Prostate gland (tissue), 2 donors: ENCODE measurements around the gene PPP1R14B. TPM values are rescaled to one million over a fixed set of nuclear protein-coding genes. Genes with fewer than 3 reads are reported as not detected.

Experiments
- DNase-seq: peaks from one replicate; pipeline ENCODE4 v3.0.0-alpha.2; 2019; ENCODE audit warnings: low spot score
- H3K27ac ChIP-seq, 2 donors: fragments of 200-600 bp; sonication (generic); 2 replicates each; pipeline ENCODE4 v1.5.1; 2017 to 2019
- H3K27me3 ChIP-seq: fragments of 200-600 bp; sonication (generic); replicated peaks from 2 replicates; pipeline ENCODE4 v1.5.1; 2019; ENCODE audit not compliant: insufficient read depth
- H3K36me3 ChIP-seq, 2 donors: fragments of 200-600 bp; sonication (generic); 1 replicate in 1 of 2; 2 replicates in 1 of 2; pipeline versions ENCODE4 v1.5.1 to v1.8.1; 2017 to 2019
- H3K4me1 ChIP-seq: fragments of 200-600 bp; sonication (generic); replicated peaks from 2 replicates; pipeline ENCODE4 v1.5.1; 2019
- H3K4me3 ChIP-seq, 2 donors: fragments of 200-600 bp; sonication (generic); 2 replicates each; pipeline ENCODE4 v1.5.1; 2017 to 2019
- H3K9me3 ChIP-seq: fragments of 200-600 bp; sonication (generic); 2 replicates; pipeline ENCODE4 v1.5.1; 2017
- CTCF ChIP-seq, 4 experiments: fragments of 200-600 bp in 2 of 4; fragments of 450-650 bp in 2 of 4; sonication (generic) in 2 of 4; IDR thresholded peaks; 1 replicate in 3 of 4; 2 replicates in 1 of 4; pipeline ENCODE4 v1.5.1; 2016 to 2019; ENCODE audit warnings: antibody characterized with exemption in 4 of 4, mild to moderate bottlenecking in 2 of 4, moderate library complexity in 2 of 4
- POLR2A ChIP-seq: fragments of 450-650 bp; IDR thresholded peaks from one replicate; pipeline ENCODE4 v1.6.1; 2016; ENCODE audit warnings: antibody characterized with exemption, mild to moderate bottlenecking
- POLR2AphosphoS5 ChIP-seq: sonication (generic); formaldehyde crosslinking; IDR thresholded peaks from one replicate; pipeline ENCODE4 v1.6.1; 2017; ENCODE audit warnings: antibody characterized with exemption
- WGBS: methylation state at CpG from one replicate; pipeline ENCODE4 v1.1.5; 2018; 5-methylcytosine and 5-hydroxymethylcytosine counted together
- intact Hi-C: fragments of 100-400 bp; cut with DNase I; formaldehyde crosslinking; loops from one replicate; pipeline ENCODE4 v1.14.2; 2022
- total RNA-seq, 2 donors: library from RNA; depleted of rRNA; stranded (reverse); fragments of >200 nt; gene quantifications; one replicate each; pipeline ENCODE4 v1.1.0, GENCODE V29; 2016

PPP1R14B gene
- total RNA-seq, 2 donors from 2014 or later: 60.5 to 69.3 TPM

GRCh38 chr11:64285885-64286800 lies 39.4 kb upstream of the PPP1R14B start:
- intact Hi-C loops: no loop called here
- 23% methylated on average over 40 of the region's 40 CpGs for WGBS
- peaks cover 7% of the 10 kb centered on the region for H3K4me1 ChIP-seq
- H3K4me3 ChIP-seq: peak overlapping the region; percentile 71 to 80
- no peaks in the 10 kb centered on the region for H3K36me3 ChIP-seq
- peak overlapping the region; percentile 97 to 98 for H3K27ac ChIP-seq
- DNase-seq: no peak
- no peaks in the 10 kb centered on the region for H3K9me3 ChIP-seq
- TF ChIP-seq CTCF (IDR thresholded peaks at IDR 0.05) (no peak), POLR2A (no peak), POLR2AphosphoS5 (no peak)
- H3K27me3 ChIP-seq: no peaks in the 10 kb centered on the region

DNA sequence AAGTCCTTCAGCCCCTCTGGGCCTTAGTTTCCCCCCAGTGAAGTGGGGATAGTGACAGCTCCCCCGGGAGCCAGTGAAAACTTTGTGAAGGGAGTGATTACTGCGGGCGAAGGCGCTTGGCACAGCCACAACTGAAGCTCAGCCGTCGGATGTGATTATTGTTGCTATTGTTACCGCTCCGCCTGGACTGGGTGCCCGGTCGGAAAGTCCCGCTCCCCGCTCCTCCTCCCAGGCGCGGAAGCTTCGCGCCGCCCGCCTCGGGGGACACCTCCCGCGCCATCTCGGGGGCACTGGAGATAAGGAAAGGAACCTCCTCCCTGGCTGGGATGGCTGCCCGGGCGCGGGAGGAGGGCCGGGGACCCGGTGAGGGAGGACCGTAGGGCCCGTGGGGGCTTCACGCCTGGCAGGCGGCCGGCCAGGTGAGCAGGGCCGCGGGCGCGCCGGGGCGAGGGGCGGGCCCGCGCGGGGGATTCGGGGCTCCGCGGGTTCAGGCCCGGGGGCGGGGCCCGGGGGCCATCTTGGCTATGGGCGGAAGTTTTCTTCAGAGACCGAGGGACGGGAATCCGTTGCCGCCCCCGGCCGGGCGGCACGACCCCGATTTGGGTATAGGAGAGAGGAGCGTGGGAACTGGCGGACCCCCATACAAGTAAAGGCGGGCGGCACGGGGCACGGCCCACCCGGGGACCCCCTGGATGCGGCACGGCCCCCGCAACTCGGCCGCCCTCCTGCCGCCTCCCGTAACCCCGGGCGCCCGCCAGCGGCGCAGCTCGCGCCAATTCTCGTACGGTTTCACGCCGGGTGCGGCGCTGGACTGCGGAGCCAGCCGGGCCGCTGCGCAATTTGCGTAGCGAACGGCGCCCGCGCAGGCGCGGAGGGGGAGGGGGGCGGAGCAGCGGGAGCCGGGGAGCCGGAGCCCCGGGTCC lies 38.5 kb upstream of the PPP1R14B start, which contains the start of gene GPR137:
GPR137 (plus strand) TSS at position 887 of the 923 bp plus-strand sequence. CDS start 677 bp downstream, outside the sequence.
- Histone ChIP-seq H3K27ac (peak within 1 kb of the TSS; percentile 97 to 98), H3K27me3 (no peaks in the 10 kb centered on the region), H3K9me3 (no peaks in the 10 kb centered on the region), H3K4me3 (peak within 1 kb of the TSS; percentile 71 to 80), H3K4me1 (peaks cover 7% of the 10 kb centered on the region), H3K36me3 (no peaks in the 10 kb centered on the region)
- TF ChIP-seq CTCF (IDR thresholded peaks at IDR 0.05) (peak in 2 of 4 experiments; percentile 27 to 29), POLR2A (no peak), POLR2AphosphoS5 (peak; percentile 45)
- intact Hi-C loops: no loop called here
- WGBS: under 1% methylated on average over 54 of the region's 102 CpGs
- peak; percentile 82 for DNase-seq

DNA sequence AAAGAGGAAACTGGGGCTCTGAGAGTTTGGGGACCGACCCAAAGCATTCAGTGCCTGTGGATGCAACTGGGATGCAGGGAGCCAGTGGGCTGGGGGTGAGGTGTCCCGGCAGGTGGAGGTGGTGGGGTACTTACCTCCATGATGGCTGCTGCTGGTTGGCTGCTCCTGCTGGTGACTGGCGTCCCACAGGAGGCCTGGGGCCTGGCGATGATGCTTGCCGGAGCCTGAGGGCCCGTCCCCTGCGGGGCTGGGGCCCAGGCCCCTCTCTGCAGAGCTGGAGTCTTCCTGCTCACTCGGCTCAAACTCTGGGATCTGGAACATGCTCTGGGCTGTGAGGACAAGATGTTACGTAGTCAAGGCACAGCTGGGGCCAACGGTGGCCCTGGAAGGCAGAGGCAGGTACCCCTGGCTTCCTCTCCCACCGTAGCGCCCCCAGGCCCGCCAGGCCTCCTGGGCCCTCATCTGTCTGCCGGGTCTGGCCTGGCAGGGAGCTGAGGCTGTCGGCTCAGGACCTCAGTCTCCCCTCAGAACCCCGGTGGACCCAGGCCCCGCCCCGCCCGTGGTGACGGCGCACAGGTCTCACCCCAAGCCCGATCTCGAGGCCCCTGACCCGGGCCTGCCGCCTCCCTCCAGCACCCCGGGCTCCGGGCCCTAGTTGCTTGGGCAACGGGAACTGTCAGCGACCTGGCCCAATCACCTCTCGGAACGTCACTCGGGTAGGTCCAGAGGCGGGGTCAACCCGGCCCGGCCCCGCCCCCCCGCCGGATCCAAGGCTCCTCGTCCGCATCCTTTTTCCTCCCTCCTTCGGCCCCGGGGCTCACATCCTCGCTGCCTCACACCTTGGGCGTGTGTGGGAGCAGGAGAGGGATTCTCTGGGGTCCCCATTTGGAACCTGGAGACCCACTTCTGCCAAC lies 37.6 kb upstream of the PPP1R14B start, which contains the start of gene BAD:
BAD (minus strand) TSS at position 618 of the 914 bp plus-strand sequence; CDS start at position 321, 297 bp downstream.
- no peaks in the 10 kb centered on the region for H3K9me3 ChIP-seq
- peaks cover 7% of the 10 kb centered on the region for H3K4me1 ChIP-seq
- intact Hi-C loops: no loop called here
- 2% methylated on average over 44 of the region's 44 CpGs for WGBS
- H3K27ac ChIP-seq: peak within 1 kb of the TSS; percentile 97 to 98
- peak; percentile 97 for DNase-seq
- no peaks in the 10 kb centered on the region for H3K27me3 ChIP-seq
- peak; percentile 89 for TF ChIP-seq POLR2AphosphoS5
- TF ChIP-seq CTCF (IDR thresholded peaks at IDR 0.05): no peak
- peak; percentile 74 for TF ChIP-seq POLR2A
- peak within 1 kb of the TSS; percentile 71 to 80 for H3K4me3 ChIP-seq
- no peaks in the 10 kb centered on the region for H3K36me3 ChIP-seq

- no peaks in the 10 kb centered on the region for H3K9me3 ChIP-seq
- TF ChIP-seq POLR2A (no peak), POLR2AphosphoS5 (no peak), CTCF (IDR thresholded peaks at IDR 0.05) (no peak)
- H3K27ac ChIP-seq: no peak overlapping the region
- 100% methylated on average over 3 of the region's 3 CpGs for WGBS
- peak overlapping the region in 1 of 2 donors; percentile 80 for H3K4me3 ChIP-seq
- no peak for DNase-seq
- no peaks in the 10 kb centered on the region for H3K36me3 ChIP-seq
- no peaks in the 10 kb centered on the region for H3K27me3 ChIP-seq
- intact Hi-C loops: no loop called here
- peaks cover 7% of the 10 kb centered on the region for H3K4me1 ChIP-seq
Observed at GRCh38 chr11:64283092-64283491, 36.3 kb upstream of the PPP1R14B start.
